22Rv1 (cell line): Measurements from ENCODE around the gene KCNK2.

Experiments
- CTCF ChIP-seq: fragments of 450-650 bp; IDR thresholded peaks from 2 replicates; pipeline ENCODE4 v1.5.1; 2017; ENCODE audit warnings: mild to moderate bottlenecking
- ZFX ChIP-seq: fragments of 450-650 bp; IDR thresholded peaks from 2 replicates; pipeline ENCODE4 v1.6.1; 2017; ENCODE audit warnings: antibody characterized with exemption, borderline replicate concordance

GRCh38 chr1:215198021-215198420 is 115.5 kb downstream of the KCNK2 start:
- no peak for TF ChIP-seq CTCF
- no peak for TF ChIP-seq ZFX
